Hippocampal formation (tissue), 2 donors: ENCODE measurements around the gene HBA2.
"Not testable (repeated sequence)": the region's sequence is repeated elsewhere in the genome, so short reads cannot be mapped to it uniquely, and the experiment has no call there.

Experiments used
- DNase-seq, 2 donors: peaks; one replicate each; lab custom pipeline; 2025; lab: John Stamatoyannopoulos, UW

The HBA2 gene

DNA sequence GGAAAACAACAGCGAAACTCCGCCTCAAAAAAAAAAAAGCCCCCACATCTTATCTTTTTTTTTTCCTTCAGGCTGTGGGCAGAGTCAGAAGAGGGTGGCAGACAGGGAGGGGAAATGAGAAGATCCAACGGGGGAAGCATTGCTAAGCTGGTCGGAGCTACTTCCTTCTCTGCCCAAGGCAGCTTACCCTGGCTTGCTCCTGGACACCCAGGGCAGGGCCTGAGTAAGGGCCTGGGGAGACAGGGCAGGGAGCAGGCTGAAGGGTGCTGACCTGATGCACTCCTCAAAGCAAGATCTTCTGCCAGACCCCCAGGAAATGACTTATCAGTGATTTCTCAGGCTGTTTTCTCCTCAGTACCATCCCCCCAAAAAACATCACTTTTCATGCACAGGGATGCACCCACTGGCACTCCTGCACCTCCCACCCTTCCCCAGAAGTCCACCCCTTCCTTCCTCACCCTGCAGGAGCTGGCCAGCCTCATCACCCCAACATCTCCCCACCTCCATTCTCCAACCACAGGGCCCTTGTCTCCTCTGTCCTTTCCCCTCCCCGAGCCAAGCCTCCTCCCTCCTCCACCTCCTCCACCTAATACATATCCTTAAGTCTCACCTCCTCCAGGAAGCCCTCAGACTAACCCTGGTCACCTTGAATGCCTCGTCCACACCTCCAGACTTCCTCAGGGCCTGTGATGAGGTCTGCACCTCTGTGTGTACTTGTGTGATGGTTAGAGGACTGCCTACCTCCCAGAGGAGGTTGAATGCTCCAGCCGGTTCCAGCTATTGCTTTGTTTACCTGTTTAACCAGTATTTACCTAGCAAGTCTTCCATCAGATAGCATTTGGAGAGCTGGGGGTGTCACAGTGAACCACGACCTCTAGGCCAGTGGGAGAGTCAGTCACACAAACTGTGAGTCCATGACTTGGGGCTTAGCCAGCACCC lies 2.6 kb downstream of the HBA2 start:
- DNase-seq, result no peak

DNA sequence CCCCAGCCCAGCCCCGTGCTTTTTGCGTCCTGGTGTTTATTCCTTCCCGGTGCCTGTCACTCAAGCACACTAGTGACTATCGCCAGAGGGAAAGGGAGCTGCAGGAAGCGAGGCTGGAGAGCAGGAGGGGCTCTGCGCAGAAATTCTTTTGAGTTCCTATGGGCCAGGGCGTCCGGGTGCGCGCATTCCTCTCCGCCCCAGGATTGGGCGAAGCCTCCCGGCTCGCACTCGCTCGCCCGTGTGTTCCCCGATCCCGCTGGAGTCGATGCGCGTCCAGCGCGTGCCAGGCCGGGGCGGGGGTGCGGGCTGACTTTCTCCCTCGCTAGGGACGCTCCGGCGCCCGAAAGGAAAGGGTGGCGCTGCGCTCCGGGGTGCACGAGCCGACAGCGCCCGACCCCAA lies 3.3 kb downstream of the HBA2 start:
- DNase-seq, result not testable (repeated sequence)

DNA sequence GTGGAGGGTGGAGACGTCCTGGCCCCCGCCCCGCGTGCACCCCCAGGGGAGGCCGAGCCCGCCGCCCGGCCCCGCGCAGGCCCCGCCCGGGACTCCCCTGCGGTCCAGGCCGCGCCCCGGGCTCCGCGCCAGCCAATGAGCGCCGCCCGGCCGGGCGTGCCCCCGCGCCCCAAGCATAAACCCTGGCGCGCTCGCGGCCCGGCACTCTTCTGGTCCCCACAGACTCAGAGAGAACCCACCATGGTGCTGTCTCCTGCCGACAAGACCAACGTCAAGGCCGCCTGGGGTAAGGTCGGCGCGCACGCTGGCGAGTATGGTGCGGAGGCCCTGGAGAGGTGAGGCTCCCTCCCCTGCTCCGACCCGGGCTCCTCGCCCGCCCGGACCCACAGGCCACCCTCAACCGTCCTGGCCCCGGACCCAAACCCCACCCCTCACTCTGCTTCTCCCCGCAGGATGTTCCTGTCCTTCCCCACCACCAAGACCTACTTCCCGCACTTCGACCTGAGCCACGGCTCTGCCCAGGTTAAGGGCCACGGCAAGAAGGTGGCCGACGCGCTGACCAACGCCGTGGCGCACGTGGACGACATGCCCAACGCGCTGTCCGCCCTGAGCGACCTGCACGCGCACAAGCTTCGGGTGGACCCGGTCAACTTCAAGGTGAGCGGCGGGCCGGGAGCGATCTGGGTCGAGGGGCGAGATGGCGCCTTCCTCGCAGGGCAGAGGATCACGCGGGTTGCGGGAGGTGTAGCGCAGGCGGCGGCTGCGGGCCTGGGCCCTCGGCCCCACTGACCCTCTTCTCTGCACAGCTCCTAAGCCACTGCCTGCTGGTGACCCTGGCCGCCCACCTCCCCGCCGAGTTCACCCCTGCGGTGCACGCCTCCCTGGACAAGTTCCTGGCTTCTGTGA lies 4.1 kb downstream of the HBA2 start, which contains the start of gene HBA1:
Gene HBA1, plus strand, starts transcription at position 204 of the 906 bp plus-strand sequence. Its CDS starts 37 bp downstream, at position 241.
- not testable (repeated sequence) for DNase-seq

DNA sequence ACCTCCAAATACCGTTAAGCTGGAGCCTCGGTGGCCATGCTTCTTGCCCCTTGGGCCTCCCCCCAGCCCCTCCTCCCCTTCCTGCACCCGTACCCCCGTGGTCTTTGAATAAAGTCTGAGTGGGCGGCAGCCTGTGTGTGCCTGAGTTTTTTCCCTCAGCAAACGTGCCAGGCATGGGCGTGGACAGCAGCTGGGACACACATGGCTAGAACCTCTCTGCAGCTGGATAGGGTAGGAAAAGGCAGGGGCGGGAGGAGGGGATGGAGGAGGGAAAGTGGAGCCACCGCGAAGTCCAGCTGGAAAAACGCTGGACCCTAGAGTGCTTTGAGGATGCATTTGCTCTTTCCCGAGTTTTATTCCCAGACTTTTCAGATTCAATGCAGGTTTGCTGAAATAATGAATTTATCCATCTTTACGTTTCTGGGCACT lies 4.7 kb downstream of the HBA2 start:
- peak in 1 of 2 donors; percentile 100 for DNase-seq

DNA sequence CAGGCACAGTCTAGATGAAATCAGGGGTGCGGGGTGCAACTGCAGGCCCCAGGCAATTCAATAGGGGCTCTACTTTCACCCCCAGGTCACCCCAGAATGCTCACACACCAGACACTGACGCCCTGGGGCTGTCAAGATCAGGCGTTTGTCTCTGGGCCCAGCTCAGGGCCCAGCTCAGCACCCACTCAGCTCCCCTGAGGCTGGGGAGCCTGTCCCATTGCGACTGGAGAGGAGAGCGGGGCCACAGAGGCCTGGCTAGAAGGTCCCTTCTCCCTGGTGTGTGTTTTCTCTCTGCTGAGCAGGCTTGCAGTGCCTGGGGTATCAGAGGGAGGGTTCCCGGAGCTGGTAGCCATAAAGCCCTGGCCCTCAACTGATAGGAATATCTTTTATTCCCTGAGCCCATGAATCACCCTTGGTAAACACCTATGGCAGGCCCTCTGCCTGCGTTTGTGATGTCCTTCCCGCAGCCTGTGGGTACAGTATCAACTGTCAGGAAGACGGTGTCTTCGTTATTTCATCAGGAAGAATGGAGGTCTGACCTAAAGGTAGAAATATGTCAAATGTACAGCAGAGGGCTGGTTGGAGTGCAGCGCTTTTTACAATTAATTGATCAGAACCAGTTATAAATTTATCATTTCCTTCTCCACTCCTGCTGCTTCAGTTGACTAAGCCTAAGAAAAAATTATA lies 5.4 kb downstream of the HBA2 start:
- DNase-seq, result no peak

DNA sequence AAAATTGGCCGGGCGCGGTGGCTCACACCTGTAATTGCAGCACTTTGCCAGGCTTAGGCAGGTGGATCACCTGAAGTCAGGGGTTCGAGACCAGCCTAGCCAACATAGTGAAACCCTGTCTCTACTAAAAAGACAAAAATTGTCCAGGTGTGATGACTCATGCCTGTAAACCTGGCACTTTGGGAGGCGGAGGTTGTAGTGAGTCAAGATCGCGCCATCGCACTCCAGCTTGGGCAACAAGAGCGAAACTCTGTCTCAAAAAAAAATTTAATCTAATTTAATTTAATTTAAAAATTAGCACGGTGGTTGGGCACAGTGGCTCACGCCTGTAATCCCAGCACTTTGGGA lies 6.0 kb downstream of the HBA2 start:
- DNase-seq, result no peak

DNA sequence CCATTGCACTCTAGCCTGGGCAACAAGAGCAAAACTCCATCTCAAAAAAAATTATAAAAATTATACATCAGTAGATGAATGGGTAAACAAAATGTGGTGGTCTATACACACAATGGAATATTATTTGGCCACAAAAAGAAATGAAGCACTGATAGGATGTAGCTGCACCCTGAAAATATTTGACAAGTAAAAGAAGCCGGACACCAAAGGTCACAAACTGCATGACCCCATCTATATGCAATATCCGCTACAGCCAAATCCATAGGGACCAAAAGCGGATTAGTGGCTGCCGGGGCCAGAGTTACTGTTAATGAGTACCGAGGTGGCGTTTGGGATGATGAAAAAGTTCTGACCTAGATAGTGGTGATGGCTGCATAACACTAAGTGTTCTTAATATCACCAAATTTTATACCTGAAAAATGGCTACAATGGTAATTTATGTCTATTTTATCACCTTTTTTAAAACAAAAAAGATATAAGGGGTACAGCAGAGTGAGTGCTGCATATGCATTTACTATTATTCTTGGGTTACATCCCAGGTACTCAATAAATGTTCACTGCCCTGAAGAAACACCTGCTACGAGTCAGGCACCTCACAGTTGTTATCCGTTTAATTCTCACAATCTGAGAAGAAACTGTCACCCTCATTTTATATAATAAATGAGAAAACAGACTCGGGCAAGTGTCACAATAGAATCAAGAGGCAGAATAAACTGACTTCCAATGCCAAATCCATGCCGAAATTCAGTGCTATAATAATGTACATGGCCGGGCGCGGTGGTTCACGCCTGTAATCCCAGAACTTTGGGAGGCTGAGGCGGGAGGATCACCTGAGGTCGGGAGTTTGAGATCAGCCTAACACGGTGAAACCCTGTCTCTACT lies 6.8 kb downstream of the HBA2 start:
- DNase-seq, result no peak

DNA sequence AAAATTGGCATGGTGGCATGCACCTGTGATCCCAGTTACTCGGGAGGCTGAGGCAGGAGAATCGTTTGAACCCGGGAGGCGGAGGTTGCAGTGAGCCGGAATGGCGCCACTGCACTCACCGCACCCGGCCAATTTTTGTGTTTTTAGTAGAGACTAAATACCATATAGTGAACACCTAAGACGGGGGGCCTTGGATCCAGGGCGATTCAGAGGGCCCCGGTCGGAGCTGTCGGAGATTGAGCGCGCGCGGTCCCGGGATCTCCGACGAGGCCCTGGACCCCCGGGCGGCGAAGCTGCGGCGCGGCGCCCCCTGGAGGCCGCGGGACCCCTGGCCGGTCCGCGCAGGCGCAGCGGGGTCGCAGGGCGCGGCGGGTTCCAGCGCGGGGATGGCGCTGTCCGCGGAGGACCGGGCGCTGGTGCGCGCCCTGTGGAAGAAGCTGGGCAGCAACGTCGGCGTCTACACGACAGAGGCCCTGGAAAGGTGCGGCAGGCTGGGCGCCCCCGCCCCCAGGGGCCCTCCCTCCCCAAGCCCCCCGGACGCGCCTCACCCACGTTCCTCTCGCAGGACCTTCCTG lies 7.5 kb downstream of the HBA2 start, which contains the start of gene HBQ1:
Gene HBQ1, plus strand, starts transcription at position 359 of the 575 bp plus-strand sequence. Its CDS starts 28 bp downstream, at position 387.
- no peak for DNase-seq

DNA sequence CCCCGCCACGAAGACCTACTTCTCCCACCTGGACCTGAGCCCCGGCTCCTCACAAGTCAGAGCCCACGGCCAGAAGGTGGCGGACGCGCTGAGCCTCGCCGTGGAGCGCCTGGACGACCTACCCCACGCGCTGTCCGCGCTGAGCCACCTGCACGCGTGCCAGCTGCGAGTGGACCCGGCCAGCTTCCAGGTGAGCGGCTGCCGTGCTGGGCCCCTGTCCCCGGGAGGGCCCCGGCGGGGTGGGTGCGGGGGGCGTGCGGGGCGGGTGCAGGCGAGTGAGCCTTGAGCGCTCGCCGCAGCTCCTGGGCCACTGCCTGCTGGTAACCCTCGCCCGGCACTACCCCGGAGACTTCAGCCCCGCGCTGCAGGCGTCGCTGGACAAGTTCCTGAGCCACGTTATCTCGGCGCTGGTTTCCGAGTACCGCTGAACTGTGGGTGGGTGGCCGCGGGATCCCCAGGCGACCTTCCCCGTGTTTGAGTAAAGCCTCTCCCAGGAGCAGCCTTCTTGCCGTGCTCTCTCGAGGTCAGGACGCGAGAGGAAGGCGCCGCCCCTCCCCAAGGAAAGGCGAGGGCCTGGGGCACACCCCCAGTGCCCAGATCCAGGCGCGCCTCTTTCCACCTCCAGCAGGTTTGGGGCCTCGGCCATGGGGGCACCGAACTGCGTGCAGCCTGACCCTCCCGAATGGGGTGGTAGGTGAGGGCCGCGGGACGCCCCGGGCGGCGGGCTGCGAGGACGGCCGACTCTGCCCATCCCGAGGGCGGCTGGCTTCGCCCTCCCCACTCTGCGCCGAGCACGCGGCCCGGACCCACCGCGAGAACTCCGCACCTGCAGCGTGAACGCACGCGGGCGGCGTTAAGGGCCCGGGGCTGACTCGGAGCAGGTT lies 8.2 kb downstream of the HBA2 start:
- no peak for DNase-seq

DNA sequence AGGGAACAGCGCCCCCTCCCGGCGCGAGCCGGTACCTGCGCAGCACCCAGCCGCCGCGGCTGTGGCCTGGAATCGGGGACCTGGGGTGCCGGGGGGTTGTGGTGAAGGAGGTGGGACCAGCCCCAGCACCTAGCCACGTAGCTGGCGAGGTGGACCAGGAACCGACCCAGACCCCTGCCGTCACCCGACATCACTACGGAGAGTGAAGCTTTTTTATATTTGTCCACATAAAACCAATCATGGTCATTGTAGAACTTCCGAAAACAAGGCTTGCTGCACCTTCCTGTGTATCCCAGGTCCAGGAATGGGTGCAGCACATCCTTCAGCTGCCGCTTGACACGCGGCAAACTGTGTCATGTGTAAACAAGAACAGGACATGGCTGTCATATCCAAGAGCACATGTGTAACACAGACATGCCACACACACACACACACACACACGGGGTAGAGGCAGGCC lies 8.9 kb downstream of the HBA2 start:
- peak in 1 of 2 donors; percentile 55 for DNase-seq

DNA sequence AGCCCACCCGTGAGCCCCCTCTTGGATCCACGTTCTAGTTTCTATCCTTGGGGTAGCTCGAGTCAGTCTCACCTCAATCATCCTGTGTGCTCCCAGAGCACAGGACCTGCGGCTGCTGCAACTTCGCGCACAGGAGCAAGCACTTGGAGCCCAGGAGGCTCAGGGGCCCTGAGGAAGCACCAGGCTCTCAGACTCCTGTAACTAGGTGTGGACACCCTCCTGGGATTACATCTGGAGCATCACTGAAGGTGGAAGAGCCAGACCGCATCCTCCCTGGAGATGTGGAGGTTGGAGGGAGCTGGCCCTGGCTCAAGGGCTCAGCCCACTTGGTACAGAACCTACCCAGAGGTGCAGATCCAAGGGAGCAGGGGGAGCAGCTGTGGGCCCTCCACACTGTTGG lies 10.3 kb downstream of the HBA2 start:
- DNase-seq, result no peak

DNA sequence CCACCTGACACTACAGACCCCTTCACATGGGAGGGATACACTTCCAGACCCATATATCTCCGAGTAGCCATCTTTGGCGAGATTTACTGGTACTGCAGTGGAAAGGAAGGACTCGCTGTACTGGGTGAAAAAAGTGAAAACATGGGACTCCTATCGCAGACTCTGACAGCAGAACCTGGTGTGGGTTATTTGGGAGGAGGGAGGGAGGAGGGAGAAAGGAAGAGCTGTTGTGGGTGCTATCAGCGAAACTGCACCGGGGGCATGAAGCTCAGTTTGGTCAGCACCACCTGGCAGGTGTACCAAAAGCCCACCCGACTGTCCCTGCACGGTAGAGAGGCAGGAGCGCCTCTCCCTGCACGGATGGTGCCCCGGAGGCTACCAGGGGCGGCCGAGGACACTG lies 12.5 kb downstream of the HBA2 start:
- DNase-seq, result no peak

DNA sequence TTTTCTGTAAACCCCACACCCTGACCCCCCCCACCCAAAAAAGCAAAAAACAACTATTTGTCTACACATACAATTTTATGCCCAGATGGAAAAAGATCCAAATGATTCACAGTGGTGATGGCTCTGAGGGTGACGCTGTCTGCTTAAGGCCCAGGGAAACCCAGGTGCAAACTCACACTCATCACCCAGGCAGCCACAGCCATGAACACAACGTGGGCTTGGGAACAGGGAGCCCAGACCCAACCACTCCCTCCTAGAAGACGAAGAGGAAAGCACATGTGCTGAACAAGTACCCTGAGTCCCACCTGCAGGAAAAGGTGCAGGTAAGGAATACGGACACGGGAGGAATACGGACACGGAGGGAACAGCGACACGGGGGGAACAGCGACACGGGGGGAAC lies 13.0 kb downstream of the HBA2 start:
- DNase-seq, result no peak

DNA sequence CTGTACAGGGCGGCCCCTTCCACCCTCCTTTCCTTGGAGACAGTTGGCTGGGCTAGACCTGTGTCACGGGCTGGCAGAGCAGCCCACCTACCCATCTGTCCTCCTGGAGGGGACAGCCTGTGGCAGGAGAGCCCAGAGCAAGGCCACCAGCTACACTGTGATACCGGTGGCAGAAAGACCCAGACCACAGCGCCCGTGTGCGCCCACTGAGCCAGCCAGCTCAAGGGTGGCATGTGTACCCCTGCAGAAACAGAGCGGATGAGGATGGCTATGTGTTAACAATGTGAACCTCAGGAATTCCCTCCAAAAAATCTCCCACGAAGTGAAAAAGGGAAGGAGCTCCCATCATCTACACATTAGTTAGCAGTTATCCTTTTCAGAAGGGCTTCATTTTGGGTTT lies 14.7 kb downstream of the HBA2 start:
- DNase-seq, result no peak

DNA sequence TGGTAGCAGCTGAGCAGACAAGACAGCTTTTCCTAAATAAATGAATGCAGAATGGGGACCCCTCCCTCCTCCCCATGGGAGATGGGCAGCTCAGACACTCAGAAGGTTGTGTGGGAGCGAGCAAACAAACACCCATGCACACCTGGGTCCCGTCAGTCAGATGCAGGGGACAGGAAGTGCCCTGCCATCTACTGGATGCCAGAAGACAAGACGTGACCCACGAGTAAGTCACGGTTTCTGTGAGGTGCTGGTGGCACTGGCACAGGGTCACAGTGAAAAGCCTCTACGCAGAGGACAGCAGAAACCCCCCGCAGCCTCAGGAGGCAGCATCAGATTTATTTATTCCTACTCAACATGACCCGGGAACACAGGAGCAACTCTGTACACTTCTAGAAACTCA lies 16.0 kb downstream of the HBA2 start:
- no peak for DNase-seq

DNA sequence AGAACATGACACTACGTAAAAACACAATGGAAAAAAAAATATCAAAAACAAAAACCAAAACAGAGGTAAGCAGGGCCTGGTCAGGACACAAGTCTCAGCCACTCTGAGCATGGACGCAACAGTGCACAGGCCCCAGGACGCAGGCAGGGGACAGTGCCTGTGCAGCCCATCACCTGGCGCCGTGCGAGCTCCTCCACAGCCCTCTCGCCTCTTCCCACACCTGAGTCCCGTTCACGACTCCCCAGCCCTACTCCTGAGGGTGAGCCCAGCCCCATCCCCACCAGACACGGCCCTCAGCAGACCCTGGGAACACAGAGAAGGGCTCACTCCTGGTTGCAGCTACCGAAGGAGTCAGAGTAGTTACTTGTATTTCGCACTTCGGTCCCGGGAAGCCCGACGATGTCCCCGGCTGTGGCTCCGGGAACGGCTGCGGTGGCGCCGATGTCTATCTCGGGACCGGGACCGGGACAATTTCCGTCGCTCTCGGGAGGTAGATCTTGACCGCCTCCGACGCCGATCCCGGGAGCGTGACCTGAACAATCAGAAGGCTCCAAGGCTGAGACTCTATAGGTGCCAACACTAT lies 17.0 kb downstream of the HBA2 start:
- no peak for DNase-seq

DNA sequence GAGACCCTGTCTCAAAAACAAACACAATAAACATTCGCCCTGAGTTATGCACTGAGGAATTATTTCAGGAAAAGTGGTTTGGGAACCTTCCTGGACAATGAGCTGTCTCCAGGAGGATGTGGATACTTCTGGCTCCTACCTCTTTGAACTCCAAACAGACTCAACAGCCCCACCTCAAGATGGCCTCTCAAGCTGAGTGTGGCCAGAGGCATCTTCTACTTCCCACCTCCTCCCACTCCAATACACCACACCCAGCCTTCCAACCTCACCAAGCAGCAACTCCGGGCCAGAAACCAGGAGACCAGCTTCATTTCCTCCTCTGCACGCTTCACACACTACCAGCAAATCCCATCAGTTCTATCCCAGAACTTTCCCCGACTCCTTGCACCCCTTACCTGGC lies 19.2 kb downstream of the HBA2 start:
- DNase-seq, result no peak

DNA sequence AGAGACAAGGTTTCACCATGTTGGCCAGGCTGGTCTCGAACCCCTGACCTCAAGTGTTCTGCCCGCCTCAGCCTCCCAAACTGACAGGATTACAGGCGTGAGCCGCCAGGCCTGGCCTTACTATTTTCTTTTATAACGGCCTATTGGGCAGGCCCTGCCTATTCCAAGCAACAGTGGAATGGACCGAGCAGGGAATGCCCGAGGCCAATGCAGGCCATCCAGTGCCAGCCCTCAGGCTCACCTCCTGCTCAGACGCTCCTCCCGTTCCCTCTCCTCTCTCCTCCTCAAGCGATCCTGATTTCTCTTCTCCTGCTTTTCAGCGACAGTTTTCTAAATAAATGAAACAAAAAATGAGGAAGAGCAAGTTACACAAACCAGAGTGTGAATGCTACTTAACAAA lies 20.0 kb downstream of the HBA2 start:
- no peak for DNase-seq

DNA sequence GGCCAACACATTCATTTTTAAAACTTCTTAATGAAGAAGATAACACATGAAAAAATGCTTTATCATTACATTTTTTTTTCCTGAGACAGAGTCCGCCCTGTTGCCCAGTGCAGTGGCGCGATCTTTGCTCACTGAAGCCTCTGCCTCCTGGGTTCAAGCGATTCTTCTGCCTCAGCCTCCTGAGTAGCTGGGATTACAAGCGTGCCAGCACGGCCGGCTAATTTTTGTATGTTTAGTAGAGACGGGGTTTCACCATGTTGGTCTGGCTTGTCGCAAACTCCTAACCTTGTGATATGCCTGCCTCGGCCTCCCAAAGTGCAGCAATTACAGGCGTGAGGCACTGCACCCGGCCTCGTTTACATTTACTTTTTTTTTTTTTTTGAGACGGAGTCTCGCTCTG lies 20.8 kb downstream of the HBA2 start:
- no peak for DNase-seq
